Spleen (tissue), 7 donors: ENCODE results near the gene RNF115.

Source experiments
- CTCF ChIP-seq, 11 experiments: fragments of 200-600 bp in 7 of 11; fragments of 450-650 bp in 4 of 11; sonication (generic) in 4 of 11; IDR thresholded peaks in 8 of 11; conservative IDR thresholded peaks in 3 of 11; 1 replicate in 7 of 11; 2 replicates in 4 of 11; pipeline versions ENCODE4 v1.4.0 to v1.8.0; 2016 to 2021; ENCODE audit warnings: antibody characterized with exemption in 11 of 11, inconsistent platforms in 4 of 11, mild to moderate bottlenecking in 1 of 11
- POLR2A ChIP-seq, 3 donors: fragments of 450-650 bp; IDR thresholded peaks; one replicate each; pipeline ENCODE4 v1.5.1; 2017; ENCODE audit warnings: antibody characterized with exemption in 3 of 3, mild to moderate bottlenecking in 1 of 3
- POLR2AphosphoS5 ChIP-seq, 3 donors: sonication (generic); formaldehyde crosslinking; IDR thresholded peaks; one replicate each; pipeline ENCODE4 v1.5.1; 2017; ENCODE audit warnings: antibody characterized with exemption in 3 of 3
- donor health status: DM: no; HTN: no; CAD: no; lungs with moderate emphysema.
- donor health status: DM: no; HTN: no; CAD: no.
- donor health status: DM: no; HTN: no; CAD: no.

DNA sequence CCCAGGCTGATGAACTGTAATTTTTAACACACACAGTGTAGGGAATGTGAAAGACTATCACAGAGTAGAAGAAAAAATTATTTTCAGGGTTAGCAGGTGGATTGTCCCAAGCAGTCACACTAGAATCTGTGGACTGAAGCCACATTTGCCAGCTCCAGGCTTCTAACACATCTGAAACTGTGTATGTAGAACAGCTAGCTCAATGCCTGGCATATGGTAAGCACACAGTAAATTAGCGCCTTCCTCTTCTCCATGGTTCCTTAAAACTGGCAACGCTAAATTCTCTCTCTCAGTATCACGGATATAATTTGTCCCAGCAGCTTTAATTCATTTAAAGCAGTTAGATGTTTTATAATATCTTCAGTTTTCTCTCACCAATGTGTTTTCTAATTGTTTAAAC is 19.1 kb upstream of the RNF115 start:
- TF ChIP-seq CTCF (IDR thresholded peaks at IDR 0.05 in 8 of 11, conservative IDR thresholded peaks at IDR 0.05 in 3 of 11), result no peak
- no peak for TF ChIP-seq POLR2AphosphoS5 (IDR thresholded peaks at IDR 0.05)
- TF ChIP-seq POLR2A (IDR thresholded peaks at IDR 0.05), result no peak
